B cell (primary cell): ENCODE measurements around the gene HUS1B. TPM values are rescaled to one million over a fixed set of nuclear protein-coding genes. Genes with fewer than 3 reads are reported as not detected.
"Not testable (repeated sequence)": the region's sequence is repeated elsewhere in the genome, so short reads cannot be mapped to it uniquely, and the experiment has no call there.

Source experiments
- ATAC-seq: fragments of 200-7000 bp; cut with Tn5 transposase; one replicate; pipeline ENCODE4 v1.10.0; 2021; ENCODE audit warnings: low read depth, mild to moderate bottlenecking, moderate number of reproducible peaks, moderate library complexity
- CTCF ChIA-PET: fragments of 350-600 bp; sonication (Branson Sonifier 250); formaldehyde crosslinking; loops from one replicate; lab custom pipeline; 2021; ENCODE audit warnings: antibody characterized with exemption, inconsistent platforms; lab: Charles Lee
- POLR2A ChIA-PET: fragments of 350-600 bp; sonication (Branson Sonifier 250); formaldehyde crosslinking; loops from one replicate; lab custom pipeline; 2021; ENCODE audit warnings: antibody characterized with exemption; lab: Charles Lee
- DNase-seq: peaks from one replicate; pipeline ENCODE4 v3.0.0; 2013
- H2AFZ ChIP-seq: 2 replicates; pipeline ENCODE4 v1.6.1; 2012; ENCODE audit warnings: mild to moderate bottlenecking, low read depth, low read length; ENCODE audit not compliant: insufficient read depth, poor library complexity, severe bottlenecking
- H3K27ac ChIP-seq, 2 donors: 1 replicate in 1 of 2; 2 replicates in 1 of 2; pipeline ENCODE4 v1.5.1; 2012 to 2013; ENCODE audit warnings: low read length in 2 of 2, mild to moderate bottlenecking in 2 of 2, moderate library complexity in 1 of 2
- H3K27me3 ChIP-seq, 4 experiments: fragments of 200-600 bp in 1 of 4; sonication (generic) in 1 of 4; replicated peaks in 1 of 4; 1 replicate in 2 of 4; 2 replicates in 2 of 4; pipeline versions ENCODE4 v1.6.1 to v1.7.0; 2013 to 2016; ENCODE audit warnings: low read length in 3 of 4, mild to moderate bottlenecking in 2 of 4, mixed read lengths in 1 of 4, moderate library complexity in 1 of 4; ENCODE audit not compliant: insufficient read depth in 4 of 4, control insufficient read depth in 3 of 4; ENCODE audit errors: control extremely low read depth in 1 of 4
- H3K36me3 ChIP-seq, 2 experiments: replicated peaks in 1 of 2; 1 replicate in 1 of 2; 2 replicates in 1 of 2; pipeline versions ENCODE4 v1.6.1 to v1.7.1; 2013; ENCODE audit warnings: low read length in 1 of 2; ENCODE audit not compliant: insufficient read depth in 2 of 2, control insufficient read depth in 1 of 2; ENCODE audit errors: control extremely low read depth in 1 of 2, extremely low read depth in 1 of 2
- H3K4me1 ChIP-seq, 2 donors: fragments of 200-600 bp in 1 of 2; sonication (generic) in 1 of 2; 1 replicate in 1 of 2; 2 replicates in 1 of 2; pipeline versions ENCODE4 v1.5.1 to v1.6.1; 2013 to 2017; ENCODE audit warnings: low read length in 2 of 2; ENCODE audit not compliant: control insufficient read depth in 2 of 2, insufficient read depth in 2 of 2
- H3K4me2 ChIP-seq: replicated peaks from 2 replicates; pipeline ENCODE3; 2012; ENCODE audit warnings: mild to moderate bottlenecking, low read depth, low read length; ENCODE audit not compliant: poor library complexity, severe bottlenecking
- H3K4me3 ChIP-seq, 5 experiments: fragments of 200-600 bp in 1 of 5; sonication (generic) in 1 of 5; 1 replicate in 3 of 5; 2 replicates in 2 of 5; pipeline versions ENCODE4 v1.5.1 to v1.7.0; 2011 to 2016; ENCODE audit warnings: low read length in 4 of 5, mild to moderate bottlenecking in 4 of 5, low read depth in 2 of 5, control low read depth in 1 of 5, moderate library complexity in 1 of 5; ENCODE audit not compliant: insufficient read depth in 1 of 5; ENCODE audit errors: control extremely low read depth in 1 of 5, extremely low read depth in 1 of 5
- H3K79me2 ChIP-seq: fragments of 200-600 bp; sonication (generic); one replicate; pipeline ENCODE4 v1.6.0; 2016; ENCODE audit warnings: low read length; ENCODE audit not compliant: control insufficient read depth, insufficient read depth
- H3K9ac ChIP-seq: fragments of 200-600 bp; sonication (generic); 2 replicates; pipeline ENCODE4 v1.6.1; 2017; ENCODE audit warnings: mild to moderate bottlenecking, low read length, moderate library complexity
- H3K9me3 ChIP-seq, 3 donors: one replicate each; pipeline versions ENCODE4 v1.6.1 to v1.7.1; 2013; ENCODE audit warnings: low read length in 2 of 3; ENCODE audit not compliant: control insufficient read depth in 2 of 3, insufficient read depth in 1 of 3; ENCODE audit errors: control extremely low read depth in 1 of 3
- H4K20me1 ChIP-seq: 2 replicates; pipeline ENCODE4 v1.6.0; 2012; ENCODE audit warnings: mild to moderate bottlenecking, low read length; ENCODE audit not compliant: insufficient read depth, control insufficient read depth, poor library complexity, severe bottlenecking
- H3K27ac Mint-ChIP-seq: one replicate; pipeline ENCODE4 v1.8.0; 2021; ENCODE audit warnings: mixed read lengths
- H3K27me3 Mint-ChIP-seq: one replicate; pipeline ENCODE4 v1.8.0; 2021; ENCODE audit warnings: mixed read lengths
- H3K4me1 Mint-ChIP-seq: one replicate; pipeline ENCODE4 v1.8.0; 2021; ENCODE audit warnings: mixed read lengths
- H3K4me3 Mint-ChIP-seq: one replicate; pipeline ENCODE4 v1.8.0; 2021; ENCODE audit warnings: mixed read lengths
- H3K9me3 Mint-ChIP-seq: one replicate; pipeline ENCODE4 v1.8.0; 2022; ENCODE audit warnings: mixed read lengths; ENCODE audit not compliant: insufficient read depth
- CTCF ChIP-seq: fragments of 200-600 bp; IDR thresholded peaks from one replicate; pipeline ENCODE4 v1.8.0; 2022; ENCODE audit warnings: antibody characterized with exemption, mild to moderate bottlenecking
- EZH2 ChIP-seq: IDR thresholded peaks from 2 replicates; pipeline ENCODE4 v1.6.1; 2012; ENCODE audit warnings: borderline replicate concordance, low read depth, mild to moderate bottlenecking, moderate library complexity, low read length; ENCODE audit not compliant: insufficient read depth, poor library complexity, severe bottlenecking
- WGBS: methylation state at CpG from one replicate; pipeline ENCODE4 v1.1.5; 2013; ENCODE audit warnings: missing lambda C conversion rate; ENCODE audit not compliant: insufficient coverage; 5-methylcytosine and 5-hydroxymethylcytosine counted together
- intact Hi-C: fragments of 100-400 bp; cut with micrococcal nuclease; formaldehyde crosslinking; loops from one replicate; pipeline ENCODE4 v1.10.0; 2022
- polyA plus RNA-seq: library from polyadenylated mRNA; depleted of rRNA; stranded (reverse); fragments of >200 nt; gene quantifications from 2 replicates; pipeline ENCODE4 v1.2.3, GENCODE V29; 2012
- total RNA-seq, 2 donors: library from RNA; stranded (reverse); fragments of 120-200 nt in 1 of 2; gene quantifications; 1 replicate in 1 of 2; 2 replicates in 1 of 2; pipeline versions ENCODE4 v1.2.3 to v1.2.4, GENCODE V29; 2013 to 2022

The HUS1B gene
- total and polyA plus RNA-seq, 2 donors (not counting 1 experiment from before 2014, with no cell fraction given) = 2.9 to 4.4 TPM

DNA sequence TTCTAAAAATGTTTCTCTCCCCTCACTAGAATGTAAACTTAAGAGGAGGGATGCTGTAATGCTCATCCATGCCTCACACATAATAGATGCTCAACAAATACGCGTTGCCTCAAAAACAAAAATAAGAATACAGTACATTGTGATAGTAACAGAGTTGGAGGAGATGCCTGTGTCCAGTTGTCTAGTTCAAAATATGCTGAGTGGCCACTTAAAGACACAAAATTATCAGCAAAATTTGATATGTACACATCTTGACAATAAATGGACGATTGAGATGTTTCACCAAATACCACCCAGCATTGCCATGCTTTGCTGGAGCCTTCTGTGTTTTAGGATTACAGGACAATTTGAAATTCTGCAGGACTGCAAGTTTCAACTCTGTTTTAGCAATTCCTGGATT lies 43.6 kb upstream of the HUS1B start:
- peaks cover 7% of the 10 kb centered on the region for H3K27me3 Mint-ChIP-seq
- Histone ChIP-seq H4K20me1 (no peaks in the 10 kb centered on the region), H3K36me3 (no peaks in the 10 kb centered on the region), H3K9me3 (no peaks in the 10 kb centered on the region), H3K4me2 (no peak overlapping the region), H3K27me3 (no peaks in the 10 kb centered on the region), H2AFZ (no peak overlapping the region), H3K79me2 (no peaks in the 10 kb centered on the region), H3K4me3 (no peak overlapping the region), H3K27ac (no peak overlapping the region), H3K9ac (no peak overlapping the region), H3K4me1 (no peaks in the 10 kb centered on the region)
- H3K27ac Mint-ChIP-seq = no peak overlapping the region
- POLR2A ChIA-PET = no interaction called here
- ATAC-seq (no peak), DNase-seq (no peak)
- no peaks in the 10 kb centered on the region for H3K9me3 Mint-ChIP-seq
- CTCF ChIA-PET = interaction anchor here (2.5 to 3.1 kb wide), 2 partner anchors 11 to 107 kb away, joined by 10 read pairs; no protein-coding TSS in a partner anchor
- no peak for TF ChIP-seq EZH2
- TF ChIP-seq CTCF = no peak
- H3K4me3 Mint-ChIP-seq = no peak overlapping the region
- no CpG with 5 or more reads among the region's 3 CpGs for WGBS
- H3K4me1 Mint-ChIP-seq = no peaks in the 10 kb centered on the region
- intact Hi-C loops = no loop called here

DNA sequence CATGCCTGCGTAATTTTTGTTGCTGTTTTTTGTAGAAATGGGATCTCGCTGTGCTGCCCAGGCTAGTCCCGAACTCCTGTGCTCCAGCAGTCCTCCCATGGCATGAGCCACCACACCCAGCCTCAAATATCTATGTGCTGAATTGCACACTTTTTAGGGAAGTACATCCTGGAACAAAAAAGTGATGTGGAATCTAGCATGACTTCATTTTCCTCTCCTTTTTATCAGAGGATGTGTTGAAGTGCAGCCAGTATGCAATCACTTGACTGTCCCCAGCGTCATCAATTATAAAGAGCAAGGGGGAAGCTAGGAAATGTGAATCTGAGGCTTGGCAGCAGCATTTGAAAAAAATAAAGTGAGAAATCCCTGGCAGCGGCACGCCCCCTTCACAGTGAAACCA lies 42.4 kb upstream of the HUS1B start:
- no peak overlapping the region for H2AFZ ChIP-seq
- H3K4me3 ChIP-seq = no peak overlapping the region
- Mint-ChIP-seq H3K9me3 (no peaks in the 10 kb centered on the region), H3K27ac (no peak overlapping the region), H3K27me3 (peaks cover 7% of the 10 kb centered on the region), H3K4me1 (no peaks in the 10 kb centered on the region), H3K4me3 (no peak overlapping the region)
- H3K4me1 ChIP-seq = no peaks in the 10 kb centered on the region
- no peak overlapping the region for H3K9ac ChIP-seq
- H3K79me2 ChIP-seq = no peaks in the 10 kb centered on the region
- no peaks in the 10 kb centered on the region for H3K9me3 ChIP-seq
- DNase-seq (no peak), ATAC-seq (no peak)
- CTCF ChIA-PET = no interaction called here
- POLR2A ChIA-PET = no interaction called here
- H3K27me3 ChIP-seq = no peaks in the 10 kb centered on the region
- TF ChIP-seq EZH2 (no peak), CTCF (no peak)
- H3K36me3 ChIP-seq = no peaks in the 10 kb centered on the region
- H3K27ac ChIP-seq = no peak overlapping the region
- intact Hi-C loops = no loop called here
- 50% methylated on average over 2 of the region's 6 CpGs for WGBS
- no peaks in the 10 kb centered on the region for H4K20me1 ChIP-seq
- H3K4me2 ChIP-seq = no peak overlapping the region

- H3K9me3 Mint-ChIP-seq, DNase-seq, intact Hi-C loops, H3K27ac Mint-ChIP-seq, H3K4me2 ChIP-seq, H3K9me3 ChIP-seq, H3K9ac ChIP-seq, POLR2A ChIA-PET, H3K36me3 ChIP-seq, H3K27ac ChIP-seq, H3K4me3 ChIP-seq, H3K27me3 Mint-ChIP-seq, H3K27me3 ChIP-seq, ATAC-seq, H2AFZ ChIP-seq: not testable (repeated sequence)
- Histone ChIP-seq H4K20me1 (peaks cover 14% of the 10 kb centered on the region), H3K79me2 (peaks cover 40% of the 10 kb centered on the region), H3K4me1 (peaks cover 16 to 17% of the 10 kb centered on the region in 2 donors)
- WGBS = 97% methylated on average over 34 of the region's 40 CpGs
- Mint-ChIP-seq H3K4me1 (peaks cover 32% of the 10 kb centered on the region), H3K4me3 (peak overlapping the region; percentile 98)
- CTCF ChIA-PET = interaction anchor here (1.0 to 3.2 kb wide), 3 partner anchors 11 to 27 kb away, joined by 3 to 12 read pairs (median 3); no protein-coding TSS in a partner anchor
Measured at GRCh38 chr6:694431-695126, 37.7 kb upstream of the HUS1B start.
